H1 (cell line): ENCODE data around the gene ZNF839. TPM values are rescaled to one million over a fixed set of nuclear protein-coding genes. Genes with fewer than 3 reads are reported as not detected.

Experiments
- CTCF ChIA-PET: fragments of 300-600 bp; sonication (Branson Sonifier 250); formaldehyde crosslinking; loops from one replicate; lab custom pipeline; 2021; ENCODE audit not compliant: partially characterized antibody; lab: Charles Lee
- POLR2A ChIA-PET: fragments of 300-600 bp; sonication (Branson Sonifier 250); formaldehyde crosslinking; loops from one replicate; lab custom pipeline; 2021; ENCODE audit warnings: inconsistent platforms; ENCODE audit not compliant: partially characterized antibody; lab: Charles Lee
- DNase-seq, 2 experiments: peaks; one replicate each; pipeline versions ENCODE4 v3.0.0 to v3.0.0-alpha.2; 2010 to 2022; ENCODE audit warnings: low spot score in 2 of 2, low read depth in 1 of 2, mixed read lengths in 1 of 2
- FAIRE-seq: peaks from 2 replicates; lab custom pipeline; 2011; peaks lifted over from hg19 to GRCh38; lab: Jason Lieb, UNC
- H2AFZ ChIP-seq: 2 replicates; pipeline ENCODE4 v1.8.1; 2012; ENCODE audit warnings: low read length, inconsistent platforms
- H2AK5ac ChIP-seq: 2 replicates; pipeline ENCODE4 v1.6.1; 2013; ENCODE audit warnings: low read depth, low read length
- H2BK120ac ChIP-seq: replicated peaks from 2 replicates; pipeline ENCODE3; 2013; ENCODE audit warnings: low read depth, low read length, inconsistent platforms
- H2BK12ac ChIP-seq: 2 replicates; pipeline ENCODE4 v1.6.1; 2013; ENCODE audit warnings: low read depth, low read length
- H2BK15ac ChIP-seq: 2 replicates; pipeline ENCODE4 v1.6.1; 2013; ENCODE audit warnings: low read length
- H2BK20ac ChIP-seq: 2 replicates; pipeline ENCODE4 v1.6.1; 2013; ENCODE audit warnings: low read length
- H2BK5ac ChIP-seq: 2 replicates; pipeline ENCODE4 v1.6.1; 2013; ENCODE audit warnings: low read depth, low read length
- H3K14ac ChIP-seq: 2 replicates; pipeline ENCODE4 v1.6.1; 2013; ENCODE audit warnings: inconsistent platforms; ENCODE audit not compliant: insufficient read length
- H3K18ac ChIP-seq: 2 replicates; pipeline ENCODE4 v1.6.1; 2013; ENCODE audit warnings: low read length; ENCODE audit errors: extremely low read depth
- H3K23ac ChIP-seq: 2 replicates; pipeline ENCODE4 v1.6.1; 2013; ENCODE audit warnings: inconsistent platforms; ENCODE audit not compliant: insufficient read length
- H3K23me2 ChIP-seq: 2 replicates; pipeline ENCODE4 v1.6.1; 2013; ENCODE audit warnings: low read depth, low read length
- H3K27ac ChIP-seq: 2 replicates; pipeline ENCODE4 v1.6.1; 2011; ENCODE audit warnings: low read depth, low read length, inconsistent platforms
- H3K27me3 ChIP-seq, 4 experiments: replicated peaks in 1 of 4; 1 replicate in 1 of 4; 2 replicates in 3 of 4; pipeline versions ENCODE4 v1.6.1 to v1.8.1; 2011 to 2013; ENCODE audit warnings: low read length in 3 of 4, mild to moderate bottlenecking in 3 of 4, inconsistent platforms in 2 of 4, mixed read lengths in 2 of 4, moderate library complexity in 1 of 4; ENCODE audit not compliant: control insufficient read depth in 3 of 4, insufficient read depth in 3 of 4; ENCODE audit errors: extremely low read depth in 1 of 4
- H3K36me3 ChIP-seq, 4 experiments: 2 replicates each; pipeline versions ENCODE4 v1.6.1 to v1.8.1; 2011 to 2013; ENCODE audit warnings: mild to moderate bottlenecking in 4 of 4, low read length in 3 of 4, moderate library complexity in 2 of 4, control low read depth in 1 of 4, inconsistent platforms in 1 of 4; ENCODE audit not compliant: insufficient read depth in 4 of 4, control insufficient read depth in 2 of 4
- H3K4ac ChIP-seq: replicated peaks from 2 replicates; pipeline ENCODE3; 2013; ENCODE audit warnings: low read length, low read depth, mixed read lengths, inconsistent platforms; ENCODE audit not compliant: insufficient read length
- H3K4me1 ChIP-seq, 4 experiments: replicated peaks in 1 of 4; 1 replicate in 1 of 4; 2 replicates in 3 of 4; pipeline versions ENCODE4 v1.6.1 to v1.8.1; 2011 to 2013; ENCODE audit warnings: low read length in 3 of 4, inconsistent platforms in 2 of 4, mixed read lengths in 1 of 4; ENCODE audit not compliant: insufficient read depth in 4 of 4, control insufficient read depth in 3 of 4
- H3K4me2 ChIP-seq, 2 experiments: 2 replicates each; pipeline versions ENCODE4 v1.6.1 to v1.8.1; 2011 to 2013; ENCODE audit warnings: low read depth in 2 of 2, low read length in 2 of 2, control low read depth in 1 of 2, inconsistent platforms in 1 of 2, mild to moderate bottlenecking in 1 of 2; ENCODE audit not compliant: insufficient read depth in 1 of 2
- H3K4me3 ChIP-seq, 4 experiments: fragments of 200-600, 300-600 bp in 1 of 4; sonication (generic), shearing (Covaris generic), sonication (Bioruptor Twin) in 1 of 4; 2 replicates each; pipeline versions ENCODE4 v1.5.1 to v1.8.1; 2011 to 2016; ENCODE audit warnings: low read length in 4 of 4, low read depth in 3 of 4, control low read depth in 2 of 4, inconsistent platforms in 2 of 4, mild to moderate bottlenecking in 2 of 4, mixed read lengths in 1 of 4, moderate library complexity in 1 of 4; ENCODE audit not compliant: insufficient read depth in 2 of 4; ENCODE audit errors: extremely low read depth in 1 of 4
- H3K56ac ChIP-seq: replicated peaks from 2 replicates; pipeline ENCODE3; 2013; ENCODE audit warnings: low read depth, mild to moderate bottlenecking, mixed read lengths, low read length, inconsistent platforms; ENCODE audit not compliant: insufficient read length
- H3K79me1 ChIP-seq: 2 replicates; pipeline ENCODE4 v1.6.1; 2013; ENCODE audit warnings: low read depth, low read length, control low read depth
- H3K79me2 ChIP-seq, 2 experiments: 2 replicates each; pipeline versions ENCODE4 v1.6.1 to v1.8.1; 2012 to 2013; ENCODE audit warnings: low read length in 2 of 2, mild to moderate bottlenecking in 2 of 2, inconsistent platforms in 1 of 2; ENCODE audit not compliant: insufficient read depth in 2 of 2, control insufficient read depth in 1 of 2
- H3K9ac ChIP-seq, 4 experiments: replicated peaks in 1 of 4; 1 replicate in 1 of 4; 2 replicates in 3 of 4; pipeline versions ENCODE4 v1.6.1 to v1.8.1; 2011 to 2013; ENCODE audit warnings: low read depth in 3 of 4, low read length in 3 of 4, control low read depth in 2 of 4, mild to moderate bottlenecking in 2 of 4, moderate library complexity in 2 of 4, inconsistent platforms in 1 of 4; ENCODE audit errors: extremely low read depth in 1 of 4
- H3K9me3 ChIP-seq, 2 experiments: 2 replicates each; pipeline versions ENCODE4 v1.6.1 to v1.8.1; 2012 to 2013; ENCODE audit warnings: mild to moderate bottlenecking in 2 of 2, moderate library complexity in 2 of 2, control low read depth in 1 of 2, inconsistent platforms in 1 of 2, low read depth in 1 of 2, low read length in 1 of 2, mixed read lengths in 1 of 2; ENCODE audit not compliant: insufficient read depth in 2 of 2
- H4K20me1 ChIP-seq, 2 experiments: replicated peaks in 1 of 2; 2 replicates each; pipeline versions ENCODE3 to v1.8.1; 2011 to 2013; ENCODE audit warnings: inconsistent platforms in 2 of 2, low read length in 2 of 2, mild to moderate bottlenecking in 1 of 2; ENCODE audit not compliant: insufficient read depth in 2 of 2, control insufficient read depth in 1 of 2
- H4K5ac ChIP-seq: 2 replicates; pipeline ENCODE4 v1.6.1; 2013; ENCODE audit warnings: low read length, low read depth, mixed read lengths, inconsistent platforms; ENCODE audit not compliant: insufficient read length
- H4K8ac ChIP-seq: 2 replicates; pipeline ENCODE4 v1.8.0; 2013; ENCODE audit warnings: mild to moderate bottlenecking, moderate library complexity, low read length, inconsistent platforms; ENCODE audit not compliant: insufficient read depth; ENCODE audit errors: extremely low read depth
- H4K91ac ChIP-seq: replicated peaks from 2 replicates; pipeline ENCODE3; 2013; ENCODE audit warnings: low read length, mixed read lengths, inconsistent platforms; ENCODE audit not compliant: insufficient read length
- KDM1A ChIP-seq: fragments of 200-600, 300-600 bp; sonication (generic); IDR thresholded peaks from 2 replicates; pipeline ENCODE4 v1.7.1; 2016; ENCODE audit warnings: mild to moderate bottlenecking, low read length, borderline replicate concordance
- RFX5 ChIP-seq: IDR thresholded peaks from 2 replicates; pipeline ENCODE4 v1.6.1; 2011; ENCODE audit warnings: low read depth, low read length, improper control_type of control experiment, borderline replicate concordance
- WGBS, 2 experiments: shearing (Covaris generic) in 1 of 2; methylation state at CpG; one replicate each; pipeline versions ENCODE4 v1.1.6 to v1.1.7; 2013 to 2015; ENCODE audit warnings: low lambda C conversion rate in 2 of 2, mixed read lengths in 2 of 2, inconsistent platforms in 1 of 2, low coverage in 1 of 2, missing lambda C conversion rate in 1 of 2; ENCODE audit not compliant: insufficient replicate concordance in 2 of 2, insufficient coverage in 1 of 2, insufficient read length in 1 of 2; ENCODE audit errors: extremely low coverage in 1 of 2, missing lambda C conversion rate in 1 of 2; 5-methylcytosine and 5-hydroxymethylcytosine counted together
- polyA plus RNA-seq, 7 experiments: library from polyadenylated mRNA; depleted of rRNA in 3 of 7; stranded (reverse) in 5 of 7; unstranded in 2 of 7; fragments of >200 nt in 5 of 7; fragments of 200-250 nt in 2 of 7; gene quantifications; 1 replicate in 5 of 7; 2 replicates in 1 of 7; 4 replicates in 1 of 7; pipeline versions ENCODE4 v1.2.1 to v1.2.3, GENCODE V29; 2011 to 2013; ENCODE audit warnings: missing spikeins in 2 of 7, mixed read lengths in 2 of 7
- total RNA-seq: library from RNA; stranded (reverse); fragmentation: NEBNext Ultra II Directional; extraction: Animal tissue kit (Norgen Biotek cat#: 25700); gene quantifications from 2 replicates; pipeline ENCODE4 v1.2.1, GENCODE V29; 2021

Gene ZNF839
- total and polyA plus RNA-seq, 2 of the 8 experiments (the other 6 are each of a cell fraction or from before 2014, with no cell fraction given): 8.1 to 9.4 TPM

- DNase-seq (no peak), FAIRE-seq (no peak)
- no peak overlapping the region for H3K4me2 ChIP-seq
- no peak overlapping the region for H3K9ac ChIP-seq
- H2BK15ac ChIP-seq: no peak overlapping the region
- no peak overlapping the region for H2AFZ ChIP-seq
- H3K4me3 ChIP-seq: no peak overlapping the region
- no peak overlapping the region for H3K18ac ChIP-seq
- ChIA-PET CTCF (interaction anchor here (1.1 to 2.0 kb wide), 2 partner anchors 10 to 20 kb away, joined by 4 to 8 read pairs; no protein-coding TSS in a partner anchor), POLR2A (interaction anchor here (1.1 kb wide), 1 partner anchor 12 kb away, joined by 3 read pairs; no protein-coding TSS in a partner anchor)
- no peak overlapping the region for H2AK5ac ChIP-seq
- no peak overlapping the region for H3K23ac ChIP-seq
- H3K27me3 ChIP-seq: no peaks in the 10 kb centered on the region
- no peak overlapping the region for H2BK120ac ChIP-seq
- H3K36me3 ChIP-seq: no peaks in the 10 kb centered on the region
- H3K27ac ChIP-seq: no peak overlapping the region
- H3K79me2 ChIP-seq: no peaks in the 10 kb centered on the region
- no peak overlapping the region for H4K91ac ChIP-seq
- H3K56ac ChIP-seq: no peak overlapping the region
- H3K79me1 ChIP-seq: no peaks in the 10 kb centered on the region
- no peak overlapping the region for H3K4ac ChIP-seq
- H2BK5ac ChIP-seq: no peak overlapping the region
- H2BK12ac ChIP-seq: no peak overlapping the region
- TF ChIP-seq RFX5 (no peak), KDM1A (peak; percentile 21; the same call in 1 of the 2 replicates)
- H4K20me1 ChIP-seq: no peaks in the 10 kb centered on the region
- H3K4me1 ChIP-seq: no peaks in the 10 kb centered on the region
- whole genome bisulfite sequencing, 2 experiments: 95% methylated on average over 2 of the region's 2 CpGs; no CpG with 5 or more reads in 1 of the 2 experiments
- H2BK20ac ChIP-seq: no peak overlapping the region
- H4K8ac ChIP-seq: no peak overlapping the region
- 0 out of 4 replicates have a peak, but pooled peaks cover 0 to 2% of the 10 kb centered on the region in 2 experiments for H3K9me3 ChIP-seq
- no peak overlapping the region for H4K5ac ChIP-seq
- no peaks in the 10 kb centered on the region for H3K23me2 ChIP-seq
- no peak overlapping the region for H3K14ac ChIP-seq
Observed at GRCh38 chr14:102285106-102285505, 34.4 kb upstream of the ZNF839 start.
